Panc1 (cell line): ENCODE results near the gene ATF2. TPM values are rescaled to one million over a fixed set of nuclear protein-coding genes. Genes with fewer than 3 reads are reported as not detected.

Source experiments
- ATAC-seq: fragments of 200-7000 bp; cut with Tn5 transposase; 2 replicates; pipeline ENCODE4 v1.9.1; 2020; ENCODE audit warnings: mild to moderate bottlenecking, moderate library complexity
- BruUV-seq: library from RNA; stranded (reverse); fragments of 400-500 nt; replicated peaks from 2 replicates; lab custom pipeline; 2021; lab: Mats Ljungman, UMichigan
- CTCF ChIA-PET: fragments of 300-600 bp; sonication (Branson Sonifier 250); formaldehyde crosslinking; loops from one replicate; lab custom pipeline; 2022; ENCODE audit warnings: antibody characterized with exemption; lab: Charles Lee
- POLR2A ChIA-PET: fragments of 300-600 bp; sonication (Branson Sonifier 250); formaldehyde crosslinking; loops from one replicate; lab custom pipeline; 2022; ENCODE audit warnings: antibody characterized with exemption; lab: Charles Lee
- DNase-seq: peaks from one replicate; pipeline ENCODE4 v3.0.0-alpha.2; 2010; ENCODE audit warnings: low read depth, low spot score
- H3K27ac ChIP-seq: 2 replicates; pipeline ENCODE4 v1.5.1; 2011; ENCODE audit warnings: mild to moderate bottlenecking, low read length, inconsistent platforms
- H3K27me3 ChIP-seq: fragments of 200-500 bp; sonication (Bioruptor generic); 2 replicates; pipeline ENCODE4 v1.6.0; 2014; ENCODE audit warnings: low read length, inconsistent platforms; ENCODE audit not compliant: control insufficient read depth, insufficient read depth
- H3K36me3 ChIP-seq: fragments of 200-500 bp; sonication (Bioruptor generic); 2 replicates; pipeline ENCODE4 v1.5.1; 2014; ENCODE audit warnings: inconsistent platforms, mild to moderate bottlenecking, low read length, moderate library complexity; ENCODE audit not compliant: control insufficient read depth, insufficient read depth
- H3K4me1 ChIP-seq: 2 replicates; pipeline ENCODE4 v1.5.1; 2011; ENCODE audit warnings: inconsistent platforms, mild to moderate bottlenecking, low read length, moderate library complexity; ENCODE audit not compliant: control insufficient read depth, insufficient read depth
- H3K4me3 ChIP-seq, 2 experiments: 2 replicates each; pipeline ENCODE4 v1.5.1; 2011 to 2012; ENCODE audit warnings: low read depth in 2 of 2, low read length in 2 of 2, mild to moderate bottlenecking in 2 of 2, inconsistent platforms in 1 of 2, moderate library complexity in 1 of 2
- H3K9me3 ChIP-seq: fragments of 200-500 bp; sonication (Bioruptor generic); 2 replicates; pipeline ENCODE4 v1.5.1; 2014; ENCODE audit warnings: low read depth, mild to moderate bottlenecking, inconsistent platforms, low read length, moderate library complexity; ENCODE audit not compliant: control insufficient read depth, insufficient read depth
- POLR2AphosphoS5 ChIP-seq: IDR thresholded peaks from 2 replicates; pipeline ENCODE4 v1.6.1; 2012; ENCODE audit warnings: mild to moderate bottlenecking, low read depth, low read length, moderate library complexity
- SIN3A ChIP-seq: IDR thresholded peaks from 2 replicates; pipeline ENCODE4 v1.6.1; 2012; ENCODE audit warnings: low read depth, mild to moderate bottlenecking, low read length, moderate library complexity, borderline replicate concordance; ENCODE audit not compliant: insufficient read depth
- TCF7L2 ChIP-seq: IDR thresholded peaks from 2 replicates; pipeline ENCODE4 v1.6.1; 2011; ENCODE audit warnings: mild to moderate bottlenecking, low read depth, low read length, inconsistent platforms
- in situ Hi-C: cut with HindIII; loops from 2 replicates; pipeline ENCODE4 v1.10.0; 2016; ENCODE audit warnings: low sequenced_read_pairs, low pct_unique_long_range_greater_than_20kb
- intact Hi-C: fragments of 100-400 bp; cut with micrococcal nuclease; formaldehyde crosslinking; loops from one replicate; pipeline ENCODE4 v1.10.0; 2022; ENCODE audit not compliant: unreplicated experiment
- microRNA-seq: library from miRNA; unstranded; fragments of <30 nt; microRNA quantifications from one replicate; pipeline ENCODE4 v1.1.0, GENCODE V29; 2020; ENCODE audit not compliant: unreplicated experiment
- total RNA-seq: library from RNA; stranded (reverse); gene quantifications from one replicate; pipeline ENCODE4 v1.2.1, GENCODE V29; 2021; ENCODE audit not compliant: unreplicated experiment
- TF ChIP-seq, protein P1 (sequence below): fragments of 450-650 bp; IDR thresholded peaks from 2 replicates; pipeline ENCODE4 v1.5.1; 2017; ENCODE audit warnings: mild to moderate bottlenecking
- TF ChIP-seq, protein P2 (sequence below), 2 experiments: IDR thresholded peaks; 2 replicates each; pipeline ENCODE4 v1.6.1; 2011 to 2012; ENCODE audit warnings: low read depth in 2 of 2, control low read depth in 1 of 2, low read length in 1 of 2, mild to moderate bottlenecking in 1 of 2, moderate library complexity in 1 of 2; ENCODE audit not compliant: insufficient read depth in 1 of 2

Gene ATF2
- total RNA-seq, 1 experiment from 2014 or later: 61.8 TPM

DNA sequence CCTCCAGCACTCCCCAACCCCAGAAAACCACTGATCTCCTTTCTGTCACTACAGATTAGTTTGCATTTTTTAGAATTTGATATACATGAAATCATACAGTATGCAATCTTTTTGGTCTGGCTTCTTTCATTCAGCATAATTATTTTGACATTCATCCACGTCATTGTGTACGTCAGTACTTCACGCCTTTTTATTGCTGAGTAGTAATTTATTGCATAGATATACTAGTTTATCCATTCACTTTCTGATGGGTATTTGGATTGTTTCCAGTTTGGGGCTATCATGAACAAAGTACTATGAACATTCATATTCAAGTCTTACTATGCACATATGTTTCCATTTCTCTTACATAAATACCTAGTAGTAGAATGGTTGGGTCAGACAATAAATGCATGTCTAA lies 142.8 kb downstream of the ATF2 start:
- intact Hi-C loops: no loop called here
- Histone ChIP-seq H3K36me3 (no peaks in the 10 kb centered on the region), H3K4me1 (no peaks in the 10 kb centered on the region), H3K27ac (no peak overlapping the region), H3K4me3 (no peak overlapping the region), H3K27me3 (no peaks in the 10 kb centered on the region), H3K9me3 (no peaks in the 10 kb centered on the region)
- no TSS peak for BruUV-seq
- ChIA-PET POLR2A (no interaction called here), CTCF (no interaction called here)
- ATAC-seq (no peak), DNase-seq (no peak)
- no peak for TF ChIP-seq POLR2AphosphoS5
- TF ChIP-seq TCF7L2: no peak
- TF ChIP-seq, protein P1, sequence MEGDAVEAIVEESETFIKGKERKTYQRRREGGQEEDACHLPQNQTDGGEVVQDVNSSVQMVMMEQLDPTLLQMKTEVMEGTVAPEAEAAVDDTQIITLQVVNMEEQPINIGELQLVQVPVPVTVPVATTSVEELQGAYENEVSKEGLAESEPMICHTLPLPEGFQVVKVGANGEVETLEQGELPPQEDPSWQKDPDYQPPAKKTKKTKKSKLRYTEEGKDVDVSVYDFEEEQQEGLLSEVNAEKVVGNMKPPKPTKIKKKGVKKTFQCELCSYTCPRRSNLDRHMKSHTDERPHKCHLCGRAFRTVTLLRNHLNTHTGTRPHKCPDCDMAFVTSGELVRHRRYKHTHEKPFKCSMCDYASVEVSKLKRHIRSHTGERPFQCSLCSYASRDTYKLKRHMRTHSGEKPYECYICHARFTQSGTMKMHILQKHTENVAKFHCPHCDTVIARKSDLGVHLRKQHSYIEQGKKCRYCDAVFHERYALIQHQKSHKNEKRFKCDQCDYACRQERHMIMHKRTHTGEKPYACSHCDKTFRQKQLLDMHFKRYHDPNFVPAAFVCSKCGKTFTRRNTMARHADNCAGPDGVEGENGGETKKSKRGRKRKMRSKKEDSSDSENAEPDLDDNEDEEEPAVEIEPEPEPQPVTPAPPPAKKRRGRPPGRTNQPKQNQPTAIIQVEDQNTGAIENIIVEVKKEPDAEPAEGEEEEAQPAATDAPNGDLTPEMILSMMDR: no peak
- no peak for TF ChIP-seq SIN3A
- TF ChIP-seq, protein P2, sequence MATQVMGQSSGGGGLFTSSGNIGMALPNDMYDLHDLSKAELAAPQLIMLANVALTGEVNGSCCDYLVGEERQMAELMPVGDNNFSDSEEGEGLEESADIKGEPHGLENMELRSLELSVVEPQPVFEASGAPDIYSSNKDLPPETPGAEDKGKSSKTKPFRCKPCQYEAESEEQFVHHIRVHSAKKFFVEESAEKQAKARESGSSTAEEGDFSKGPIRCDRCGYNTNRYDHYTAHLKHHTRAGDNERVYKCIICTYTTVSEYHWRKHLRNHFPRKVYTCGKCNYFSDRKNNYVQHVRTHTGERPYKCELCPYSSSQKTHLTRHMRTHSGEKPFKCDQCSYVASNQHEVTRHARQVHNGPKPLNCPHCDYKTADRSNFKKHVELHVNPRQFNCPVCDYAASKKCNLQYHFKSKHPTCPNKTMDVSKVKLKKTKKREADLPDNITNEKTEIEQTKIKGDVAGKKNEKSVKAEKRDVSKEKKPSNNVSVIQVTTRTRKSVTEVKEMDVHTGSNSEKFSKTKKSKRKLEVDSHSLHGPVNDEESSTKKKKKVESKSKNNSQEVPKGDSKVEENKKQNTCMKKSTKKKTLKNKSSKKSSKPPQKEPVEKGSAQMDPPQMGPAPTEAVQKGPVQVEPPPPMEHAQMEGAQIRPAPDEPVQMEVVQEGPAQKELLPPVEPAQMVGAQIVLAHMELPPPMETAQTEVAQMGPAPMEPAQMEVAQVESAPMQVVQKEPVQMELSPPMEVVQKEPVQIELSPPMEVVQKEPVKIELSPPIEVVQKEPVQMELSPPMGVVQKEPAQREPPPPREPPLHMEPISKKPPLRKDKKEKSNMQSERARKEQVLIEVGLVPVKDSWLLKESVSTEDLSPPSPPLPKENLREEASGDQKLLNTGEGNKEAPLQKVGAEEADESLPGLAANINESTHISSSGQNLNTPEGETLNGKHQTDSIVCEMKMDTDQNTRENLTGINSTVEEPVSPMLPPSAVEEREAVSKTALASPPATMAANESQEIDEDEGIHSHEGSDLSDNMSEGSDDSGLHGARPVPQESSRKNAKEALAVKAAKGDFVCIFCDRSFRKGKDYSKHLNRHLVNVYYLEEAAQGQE (IDR thresholded peaks at IDR 0.05; ENCODE audit: insufficient read depth in 1 of 2, low read depth in 2 of 2, low read length in 1 of 2): no peak
- in situ Hi-C loops: no loop called here

DNA sequence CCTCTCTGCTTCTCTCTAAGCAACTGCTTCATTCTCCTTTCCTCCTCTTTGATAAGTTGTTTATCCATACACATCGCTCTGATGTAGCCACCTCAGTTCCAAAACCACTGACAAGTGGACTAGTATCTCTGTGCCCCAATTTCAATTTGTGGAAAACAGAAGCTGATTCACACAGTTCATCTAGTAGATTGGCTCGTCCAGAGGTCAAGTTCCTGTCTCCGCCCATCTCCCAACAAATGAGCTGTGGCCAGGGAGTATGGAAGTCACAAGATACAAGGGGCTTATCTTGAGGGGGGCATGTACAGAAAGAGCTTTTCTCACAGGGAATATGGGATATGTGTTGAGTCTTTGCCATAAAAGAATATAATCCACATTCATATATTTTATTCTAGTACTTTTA lies 145.1 kb downstream of the ATF2 start:
- Histone ChIP-seq H3K9me3 (no peaks in the 10 kb centered on the region), H3K27ac (no peak overlapping the region), H3K4me3 (no peak overlapping the region), H3K4me1 (no peaks in the 10 kb centered on the region), H3K36me3 (no peaks in the 10 kb centered on the region), H3K27me3 (no peaks in the 10 kb centered on the region)
- CTCF ChIA-PET: no interaction called here
- intact Hi-C loops (no loop called here), in situ Hi-C loops (no loop called here)
- no peak for DNase-seq
- no TSS peak for BruUV-seq
- ATAC-seq: no peak
- no peak for TF ChIP-seq TCF7L2
- POLR2A ChIA-PET: no interaction called here

Small RNA genes lying within 50 kb of the gene (microRNA-seq; reads per million reads assigned to microRNA genes)
- gene MIR933: 4.1 reads per million, percentile 9 among the genes with 10 or more reads in this experiment

Other genes with a start within 250 kb of the ATF2 start
- gene CHN1, start 162.8 kb downstream of the ATF2 start, total RNA-seq: 20.8 TPM
- 287 TPM for gene ATP5MC3, start 13.5 kb upstream of the ATF2 start, total RNA-seq